22Rv1 (cell line): ENCODE results near the gene RPL27.
"Not testable (repeated sequence)": the region's sequence is repeated elsewhere in the genome, so short reads cannot be mapped to it uniquely, and the experiment has no call there.

Experiments used
- H3K27ac ChIP-seq: fragments of 450-650 bp; 2 replicates; pipeline ENCODE4 v1.5.1; 2017
- ZFX ChIP-seq: fragments of 450-650 bp; IDR thresholded peaks from 2 replicates; pipeline ENCODE4 v1.6.1; 2017; ENCODE audit warnings: antibody characterized with exemption, borderline replicate concordance
- TF ChIP-seq, protein P1 (sequence below): fragments of 450-650 bp; IDR thresholded peaks from 2 replicates; pipeline ENCODE4 v1.5.1; 2017; ENCODE audit warnings: mild to moderate bottlenecking

The RPL27 gene

GRCh38 chr17:42985225-42985624, 13.0 kb upstream of the RPL27 start:
- no peak overlapping the region for H3K27ac ChIP-seq
- TF ChIP-seq ZFX: no peak
- TF ChIP-seq, protein P1, sequence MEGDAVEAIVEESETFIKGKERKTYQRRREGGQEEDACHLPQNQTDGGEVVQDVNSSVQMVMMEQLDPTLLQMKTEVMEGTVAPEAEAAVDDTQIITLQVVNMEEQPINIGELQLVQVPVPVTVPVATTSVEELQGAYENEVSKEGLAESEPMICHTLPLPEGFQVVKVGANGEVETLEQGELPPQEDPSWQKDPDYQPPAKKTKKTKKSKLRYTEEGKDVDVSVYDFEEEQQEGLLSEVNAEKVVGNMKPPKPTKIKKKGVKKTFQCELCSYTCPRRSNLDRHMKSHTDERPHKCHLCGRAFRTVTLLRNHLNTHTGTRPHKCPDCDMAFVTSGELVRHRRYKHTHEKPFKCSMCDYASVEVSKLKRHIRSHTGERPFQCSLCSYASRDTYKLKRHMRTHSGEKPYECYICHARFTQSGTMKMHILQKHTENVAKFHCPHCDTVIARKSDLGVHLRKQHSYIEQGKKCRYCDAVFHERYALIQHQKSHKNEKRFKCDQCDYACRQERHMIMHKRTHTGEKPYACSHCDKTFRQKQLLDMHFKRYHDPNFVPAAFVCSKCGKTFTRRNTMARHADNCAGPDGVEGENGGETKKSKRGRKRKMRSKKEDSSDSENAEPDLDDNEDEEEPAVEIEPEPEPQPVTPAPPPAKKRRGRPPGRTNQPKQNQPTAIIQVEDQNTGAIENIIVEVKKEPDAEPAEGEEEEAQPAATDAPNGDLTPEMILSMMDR: no peak

GRCh38 chr17:42989141-42989540, 9.1 kb upstream of the RPL27 start:
- peak overlapping the region; percentile 65 for H3K27ac ChIP-seq
- TF ChIP-seq, protein P1: no peak
- no peak for TF ChIP-seq ZFX

GRCh38 chr17:42989726-42990652, 8.2 kb upstream of the RPL27 start:
- TF ChIP-seq, protein P1: no peak
- TF ChIP-seq ZFX: no peak
- H3K27ac ChIP-seq: peak overlapping the region; percentile 65

DNA sequence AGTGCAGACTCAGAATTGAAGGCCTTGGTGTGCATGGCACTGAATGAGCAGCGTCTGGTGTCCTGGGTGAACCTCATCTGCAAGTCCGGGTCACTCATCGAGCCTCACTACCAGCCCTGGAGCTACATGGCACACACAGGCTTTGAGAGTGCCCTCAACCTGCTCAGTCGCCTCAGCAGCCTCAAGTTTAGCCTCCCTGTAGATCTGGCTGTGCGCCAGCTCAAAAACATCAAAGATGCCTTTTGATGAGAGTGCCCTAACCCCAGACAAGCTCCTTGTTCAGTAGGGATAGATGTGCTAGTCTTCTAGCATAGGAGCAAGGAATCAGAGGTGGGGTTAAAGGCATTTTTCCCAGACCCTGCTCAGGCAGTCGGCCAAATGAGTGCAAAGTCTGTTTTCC, 6.7 kb upstream of the RPL27 start:
- no peak for TF ChIP-seq ZFX
- TF ChIP-seq, protein P1: no peak
- H3K27ac ChIP-seq: no peak overlapping the region

- TF ChIP-seq ZFX: no peak
- TF ChIP-seq, protein P1: no peak
- no peak overlapping the region for H3K27ac ChIP-seq
These were observed 5.3 kb upstream of the RPL27 start for GRCh38 chr17:42992872-42993271.

DNA sequence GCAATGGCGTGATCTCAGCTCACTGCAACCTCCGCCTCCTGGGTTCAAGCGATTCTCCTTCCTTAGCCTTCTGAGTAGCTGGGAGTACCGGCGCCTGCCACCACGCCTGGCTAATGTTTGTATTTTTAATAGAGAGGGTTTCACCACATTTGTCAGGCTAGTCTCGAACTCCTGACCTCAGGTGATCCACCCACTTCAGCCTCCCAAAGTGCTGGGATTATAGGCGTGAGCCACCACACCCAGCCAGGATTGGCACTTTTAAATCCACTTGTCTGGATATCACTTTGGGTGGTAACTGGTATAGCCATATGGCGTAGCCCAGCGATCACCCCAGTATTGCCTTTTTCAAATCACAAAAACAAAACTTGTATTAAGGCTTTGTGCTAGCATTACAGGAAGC, 4.3 kb upstream of the RPL27 start:
- H3K27ac ChIP-seq: not testable (repeated sequence)

- TF ChIP-seq ZFX: no peak
- peak overlapping the region; percentile 88 for H3K27ac ChIP-seq
These were observed 732 bp upstream of the RPL27 start for GRCh38 chr17:42997390-42997983.

DNA sequence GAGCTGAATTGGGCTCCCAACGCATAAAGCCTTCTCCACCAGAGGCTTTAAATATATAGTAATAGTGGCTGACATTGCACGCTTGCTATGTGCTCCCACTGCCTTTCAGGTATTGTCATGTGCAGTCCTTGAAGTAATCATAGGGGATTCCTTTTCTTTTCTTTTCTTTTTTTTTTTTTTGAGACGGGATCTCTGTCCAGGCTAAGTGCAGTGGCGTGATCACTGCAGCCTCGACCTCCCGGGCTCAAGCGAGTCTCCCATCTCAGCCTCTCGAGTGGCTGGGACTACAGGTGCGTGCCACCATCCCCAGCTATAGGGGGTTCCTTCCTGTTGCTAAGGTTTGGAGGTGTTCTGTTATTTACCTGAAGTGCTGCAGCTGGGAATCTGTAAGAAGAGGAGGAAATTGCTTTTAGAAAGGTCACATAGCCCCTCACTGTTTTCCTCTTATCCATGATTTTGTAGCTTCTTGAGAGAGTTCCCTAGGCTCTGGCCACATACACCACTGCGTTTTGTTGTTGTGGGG, 845 bp downstream of the RPL27 start:
- H3K27ac ChIP-seq: peak overlapping the region; percentile 88
- TF ChIP-seq, protein P1: no peak
- TF ChIP-seq ZFX: no peak

DNA sequence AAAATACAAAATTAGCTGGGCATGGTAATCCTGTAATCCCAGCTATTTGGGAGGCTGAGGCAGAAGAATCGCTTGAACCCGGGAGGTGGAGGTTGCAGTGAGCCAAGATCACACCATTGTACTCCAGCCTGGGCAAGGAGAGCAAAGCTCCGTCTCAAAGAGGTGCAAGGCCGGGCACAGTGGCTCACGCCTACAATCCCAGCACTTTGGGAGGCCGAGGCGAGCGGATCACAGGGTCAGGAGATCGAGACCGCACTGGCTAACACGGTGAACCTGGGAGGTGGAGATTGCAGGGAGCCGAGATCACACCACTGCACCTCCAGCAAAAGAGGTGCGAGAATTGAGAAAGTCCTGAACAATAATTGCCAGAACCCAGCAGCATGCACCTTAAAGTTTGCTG, 2.7 kb downstream of the RPL27 start:
- peak overlapping the region; percentile 88 for H3K27ac ChIP-seq
